HG03039 (cell line): Measurements from ENCODE around the gene SCAP.

Source experiments
- ATAC-seq: cut with Tn5 transposase; IDR thresholded peaks from one replicate; pipeline ENCODE4 v1.9.1; 2021; ENCODE audit warnings: mild to moderate bottlenecking, moderate library complexity; ENCODE audit not compliant: unreplicated experiment

SCAP gene

GRCh38 chr3:47416041-47416440, 59.7 kb downstream of the SCAP start:
- ATAC-seq = no peak

GRCh38 chr3:47414666-47415587, 60.8 kb downstream of the SCAP start:
- ATAC-seq = no peak

GRCh38 chr3:47414161-47414564, 61.6 kb downstream of the SCAP start:
- ATAC-seq = no peak

DNA sequence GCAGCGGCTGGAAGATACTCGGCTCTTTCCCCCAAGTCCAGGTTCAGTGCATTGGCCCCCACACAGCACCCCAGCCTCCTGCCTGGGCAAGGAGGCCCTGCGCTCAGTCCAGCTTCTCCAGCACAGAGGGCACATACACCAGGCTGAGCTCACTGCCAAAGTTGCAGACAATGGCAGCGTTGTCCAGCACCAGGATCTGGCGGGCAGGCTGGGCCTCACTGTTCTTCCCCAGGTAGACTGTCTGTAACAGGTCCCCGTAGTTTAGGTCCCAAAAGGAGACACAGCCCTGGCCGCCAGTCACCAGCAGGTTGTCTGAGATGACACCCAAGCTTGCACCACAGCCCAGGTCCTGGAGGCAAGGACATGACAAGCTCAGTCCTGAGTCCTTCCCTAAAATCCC, 62.0 kb downstream of the SCAP start:
- no peak for ATAC-seq

- no peak for ATAC-seq
These were observed 62.8 kb downstream of the SCAP start for GRCh38 chr3:47412842-47413520.

GRCh38 chr3:47412453-47412756, 63.3 kb downstream of the SCAP start:
- no peak for ATAC-seq

GRCh38 chr3:47411696-47412452, 63.9 kb downstream of the SCAP start:
- ATAC-seq = no peak

GRCh38 chr3:47410801-47411646, 64.7 kb downstream of the SCAP start:
- ATAC-seq = no peak

DNA sequence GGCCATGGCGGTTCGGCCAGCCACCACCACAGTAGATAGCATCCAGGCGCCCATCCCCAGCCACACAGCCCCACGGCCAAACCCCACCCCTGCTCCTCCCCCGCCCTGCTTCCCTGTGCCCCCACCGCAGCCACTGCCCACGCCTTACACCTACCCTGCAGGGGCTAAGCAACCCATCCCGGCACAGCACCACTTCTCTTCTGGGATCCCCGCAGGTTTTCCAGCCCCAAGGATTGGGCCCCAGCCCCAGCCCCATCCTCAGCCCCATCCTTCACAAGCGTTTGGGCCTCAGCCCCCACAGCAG, 65.4 kb downstream of the SCAP start:
- ATAC-seq = no peak

- ATAC-seq = no peak
These were observed 65.9 kb downstream of the SCAP start for GRCh38 chr3:47409688-47410416.

- ATAC-seq = no peak
These were observed 66.5 kb downstream of the SCAP start for GRCh38 chr3:47409284-47409683.

- ATAC-seq = no peak
These were observed 66.9 kb downstream of the SCAP start for GRCh38 chr3:47408839-47409229.

DNA sequence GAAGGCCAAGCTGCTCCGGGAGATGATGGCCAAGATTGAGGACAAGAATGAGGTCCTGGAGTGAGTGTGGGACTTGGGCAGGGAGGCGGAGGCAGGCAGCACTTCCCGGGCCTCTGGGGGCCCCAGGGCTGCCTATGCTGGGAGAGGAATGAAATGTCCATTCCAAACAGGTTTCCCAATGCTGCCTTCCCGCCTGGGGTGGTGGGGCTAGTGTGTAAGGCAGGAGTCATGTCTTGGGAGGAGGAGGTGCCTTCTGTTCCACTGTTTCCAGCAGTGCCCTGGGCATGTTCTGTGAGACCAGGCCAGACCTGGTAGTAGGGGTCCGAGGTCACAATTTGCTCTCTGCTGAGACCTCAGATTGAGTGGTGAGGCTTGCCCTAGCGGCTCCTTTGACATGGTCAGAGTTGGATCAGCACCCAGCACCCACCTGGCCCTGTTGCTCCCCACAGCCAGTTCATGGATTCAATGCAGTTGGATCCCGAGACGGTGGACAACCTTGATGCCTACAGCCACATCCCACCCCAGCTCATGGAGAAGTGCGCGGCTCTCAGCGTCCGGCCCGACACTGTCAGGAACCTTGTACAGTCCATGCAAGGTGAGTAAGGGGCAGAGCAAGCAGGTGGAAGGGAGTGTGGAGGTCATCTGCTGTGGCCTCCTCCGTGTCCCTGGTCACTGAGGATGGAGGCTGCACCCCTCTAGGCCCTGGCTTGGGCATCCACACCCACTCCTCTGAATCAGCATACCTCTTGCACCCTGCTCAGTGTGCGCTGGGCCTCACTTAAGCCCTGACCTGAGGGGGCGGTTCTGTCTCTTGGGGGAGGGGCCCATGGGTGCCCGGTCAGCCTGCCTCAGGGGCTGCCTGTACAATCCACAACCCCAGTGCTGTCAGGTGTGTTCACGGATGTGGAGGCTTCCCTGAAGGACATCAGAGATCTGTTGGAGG, 67.6 kb downstream of the SCAP start:
- no peak for ATAC-seq

DNA sequence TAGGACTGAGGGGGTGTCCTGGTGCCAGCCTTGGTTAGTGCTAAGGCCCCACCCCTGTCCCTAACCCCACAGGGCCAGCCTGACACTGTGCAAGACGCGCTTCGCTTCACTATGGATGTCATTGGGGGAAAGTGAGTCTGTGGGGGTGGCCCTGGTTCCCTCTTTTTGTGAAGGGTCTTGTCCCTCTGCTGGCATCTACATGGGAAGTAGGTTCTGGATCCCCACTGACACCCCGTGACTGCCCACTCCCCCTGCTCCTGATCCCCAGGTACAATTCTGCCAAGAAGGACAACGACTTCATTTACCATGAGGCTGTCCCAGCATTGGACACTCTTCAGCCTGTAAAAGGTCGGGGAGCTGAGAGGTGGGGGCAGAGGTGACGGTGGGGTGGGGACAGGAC, 68.5 kb downstream of the SCAP start:
- ATAC-seq = no peak

DNA sequence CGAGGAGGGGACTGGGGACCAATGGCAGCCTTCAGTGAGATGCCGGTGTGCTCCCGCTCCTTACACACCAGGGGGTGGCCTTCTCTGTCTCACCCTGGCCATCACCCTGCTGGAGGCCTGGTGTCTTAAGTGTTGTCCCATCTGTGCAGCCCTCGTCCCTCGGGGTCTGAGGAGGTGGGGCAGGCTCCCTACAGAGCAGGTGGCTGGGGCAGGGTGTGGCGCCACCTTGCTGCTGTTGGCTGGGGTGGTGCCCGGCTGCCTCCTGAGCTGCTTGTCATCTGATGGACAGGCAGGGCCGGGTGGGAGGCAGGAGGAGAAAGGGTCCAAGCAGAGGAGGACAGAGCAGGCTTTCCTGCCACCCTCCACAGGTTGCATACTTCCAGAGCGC, 69.0 kb downstream of the SCAP start:
- no peak for ATAC-seq

DNA sequence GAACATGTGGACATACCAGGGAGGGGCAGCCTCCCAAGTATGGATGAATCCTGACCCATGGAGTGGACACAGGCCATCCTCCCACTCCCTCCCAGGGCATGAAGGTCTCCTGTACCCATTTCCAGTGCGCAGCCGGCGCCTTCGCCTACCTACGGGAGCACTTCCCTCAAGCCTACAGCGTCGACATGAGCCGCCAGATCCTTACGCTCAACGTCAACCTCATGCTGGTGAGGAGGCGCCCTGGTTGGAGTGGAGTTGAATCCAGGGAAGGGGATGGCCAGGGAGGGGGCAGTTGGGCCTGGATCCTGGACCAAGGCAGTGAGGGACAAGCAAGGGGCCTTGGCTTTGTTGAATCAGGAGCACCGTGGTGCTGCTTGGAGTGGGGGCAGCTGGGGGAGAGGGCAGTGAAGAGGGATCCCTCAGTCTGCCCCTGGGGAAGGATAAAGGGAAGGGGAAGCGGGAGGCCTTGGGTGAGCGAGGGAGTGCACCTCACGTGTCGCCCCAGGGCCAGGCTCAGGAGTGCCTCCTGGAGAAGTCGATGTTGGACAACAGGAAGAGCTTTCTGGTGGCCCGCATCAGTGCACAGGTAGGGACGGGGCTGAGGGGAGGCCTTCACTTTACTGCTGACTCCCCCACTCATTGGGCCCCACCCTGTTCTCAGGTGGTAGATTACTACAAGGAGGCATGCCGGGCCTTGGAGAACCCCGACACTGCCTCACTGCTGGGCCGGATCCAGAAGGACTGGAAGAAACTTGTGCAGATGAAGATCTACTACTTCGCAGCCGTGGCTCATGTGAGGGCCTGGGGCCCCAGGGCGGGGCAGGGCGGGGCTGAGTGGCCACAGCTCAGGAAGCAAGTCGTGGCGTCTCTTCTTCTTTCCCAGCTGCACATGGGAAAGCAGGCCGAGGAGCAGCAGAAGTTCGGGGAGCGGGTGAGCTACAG, 69.7 kb downstream of the SCAP start:
- no peak for ATAC-seq

DNA sequence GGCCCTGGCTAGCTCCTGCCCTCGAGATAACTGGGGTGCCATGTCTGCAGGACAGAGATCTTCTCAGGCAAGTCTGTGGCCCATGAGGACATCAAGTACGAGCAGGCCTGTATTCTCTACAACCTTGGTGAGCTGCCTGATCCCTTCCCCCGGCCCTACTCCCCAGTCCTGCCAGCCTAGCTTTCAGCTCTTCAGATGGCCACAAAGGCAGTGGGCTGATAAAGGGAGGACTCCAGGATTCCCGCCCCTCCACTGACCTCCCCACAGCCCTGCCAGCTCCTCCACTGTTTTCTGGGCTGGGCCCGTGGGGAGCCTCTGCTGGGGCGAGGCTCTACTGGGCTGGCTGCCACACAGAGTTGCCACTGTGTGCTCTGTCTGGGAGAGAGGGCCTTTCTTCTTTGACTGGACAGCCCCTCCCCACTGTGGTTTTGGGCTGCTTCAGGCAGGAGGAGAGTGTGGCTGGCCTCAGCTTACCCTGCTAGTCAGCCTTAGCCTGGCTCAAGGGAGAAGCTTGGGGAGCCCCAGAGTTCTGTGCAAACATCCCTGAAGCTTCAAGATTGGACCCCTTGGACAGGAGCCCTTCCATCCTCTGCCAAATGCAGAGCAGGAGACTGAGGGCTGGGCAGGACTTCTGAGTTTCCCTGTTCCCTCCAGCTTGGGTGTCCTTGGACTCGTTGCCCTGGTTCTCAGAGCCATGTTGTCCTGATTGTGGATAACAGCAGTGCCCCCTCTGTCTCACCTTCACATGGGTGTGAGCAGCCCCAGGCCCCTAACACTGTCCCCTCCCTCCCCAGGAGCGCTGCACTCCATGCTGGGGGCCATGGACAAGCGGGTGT, 70.6 kb downstream of the SCAP start:
- ATAC-seq = no peak
